ENCODE measurements around the gene PLCB4. TPM values are rescaled to one million over a fixed set of nuclear protein-coding genes. Genes with fewer than 3 reads are reported as not detected.
A peak's percentile ranks its signal among the peaks of the same experiment; 100 is the strongest.

Gene PLCB4
- total RNA-seq, 1 experiment from 2014 or later: 12.6 TPM

GRCh38 chr20:9344083-9344920, 275.4 kb downstream of the PLCB4 start:
- ChIA-PET CTCF (interaction anchor here (1.1 to 1.7 kb wide), 4 partner anchors 13 to 491 kb away, joined by 3 to 5 read pairs (median 4); no protein-coding TSS in a partner anchor), POLR2A (no interaction called here)
- TF ChIP-seq GRHL2 (CRISPR knock-in tag; IDR thresholded peaks at IDR 0.05; ENCODE audit: insufficient replicate concordance, severe bottlenecking): no peak
- no peak for TF ChIP-seq TP53 (CRISPR knock-in tag; IDR thresholded peaks at IDR 0.05)
- H3K36me3 Mint-ChIP-seq: no peaks in the 10 kb centered on the region
- DNase-seq (ENCODE audit: low spot score): no peak
- H3K27ac Mint-ChIP-seq: peak overlapping the region; percentile 6
- peaks cover 21% of the 10 kb centered on the region for H3K4me1 Mint-ChIP-seq
- no peak overlapping the region for H3K4me3 Mint-ChIP-seq
- H3K27me3 Mint-ChIP-seq (ENCODE audit: low read depth): no peaks in the 10 kb centered on the region
- H3K9me3 Mint-ChIP-seq: no peaks in the 10 kb centered on the region
- ATAC-seq: no peak

DNA sequence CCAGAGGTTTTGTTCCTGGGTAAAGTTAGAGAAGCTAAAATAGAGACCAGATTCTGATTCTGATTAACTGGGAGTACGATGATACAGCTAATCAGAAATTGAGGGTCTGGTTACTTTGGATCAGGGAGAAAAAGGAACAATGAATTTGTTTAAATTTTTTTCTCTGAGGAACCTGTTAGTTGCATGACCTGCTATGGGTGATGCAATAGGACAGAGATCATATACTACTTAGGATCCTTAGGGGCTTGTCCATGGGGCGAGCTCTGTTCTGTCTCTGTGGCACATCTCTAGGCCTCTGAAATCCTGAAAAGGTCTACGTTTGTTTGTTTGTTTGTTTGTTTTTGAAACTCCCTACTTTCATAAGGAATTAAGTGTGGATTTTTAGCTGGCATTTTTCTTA, 279.4 kb downstream of the PLCB4 start:
- H3K27me3 Mint-ChIP-seq (ENCODE audit: low read depth): no peaks in the 10 kb centered on the region
- ATAC-seq (no peak), DNase-seq (ENCODE audit: low spot score) (no peak)
- H3K9me3 Mint-ChIP-seq: no peaks in the 10 kb centered on the region
- H3K27ac Mint-ChIP-seq: peak overlapping the region; percentile 44; the same call in 1 of the 2 replicates
- ChIA-PET CTCF (interaction anchor here (0.5 to 2.0 kb wide), 3 partner anchors 45 to 589 kb away, joined by 4 to 10 read pairs (median 6); no protein-coding TSS in a partner anchor), POLR2A (interaction anchor here (0.6 kb wide), 1 partner anchor 297 kb away, joined by 10 read pairs; no protein-coding TSS in a partner anchor)
- peaks cover 23% of the 10 kb centered on the region for H3K4me1 Mint-ChIP-seq
- no peak overlapping the region for H3K4me3 Mint-ChIP-seq
- no peak for TF ChIP-seq KAT7 (CRISPR knock-in tag; IDR thresholded peaks at IDR 0.05; ENCODE audit: borderline replicate concordance)
- TF ChIP-seq GABPB1 (CRISPR knock-in tag; IDR thresholded peaks at IDR 0.05): peak; percentile 78
- H3K36me3 Mint-ChIP-seq: no peaks in the 10 kb centered on the region

- ATAC-seq (no peak), DNase-seq (ENCODE audit: low spot score) (no peak)
- CTCF ChIA-PET: interaction anchor here (0.5 to 2.0 kb wide), 3 partner anchors 45 to 589 kb away, joined by 4 to 10 read pairs (median 6); no protein-coding TSS in a partner anchor
- Mint-ChIP-seq H3K27ac (peak overlapping the region; percentile 44; the same call in 1 of the 2 replicates), H3K9me3 (no peaks in the 10 kb centered on the region), H3K27me3 (ENCODE audit: low read depth) (no peaks in the 10 kb centered on the region), H3K4me1 (peaks cover 27% of the 10 kb centered on the region), H3K36me3 (no peaks in the 10 kb centered on the region), H3K4me3 (no peak overlapping the region)
- POLR2A ChIA-PET: no interaction called here
- TF ChIP-seq CREB1 (CRISPR knock-in tag; IDR thresholded peaks at IDR 0.05) (no peak), STAT6 (CRISPR knock-in tag; conservative IDR thresholded peaks at IDR 0.05; ENCODE audit: low read depth) (no peak), ZNF425 (CRISPR knock-in tag; conservative IDR thresholded peaks at IDR 0.05) (no peak), AR (CRISPR knock-in tag; IDR thresholded peaks at IDR 0.05) (no peak)
These were observed 279.9 kb downstream of the PLCB4 start for GRCh38 chr20:9348747-9349146.

GRCh38 chr20:9349249-9349648, 280.4 kb downstream of the PLCB4 start:
- Mint-ChIP-seq H3K27me3 (ENCODE audit: low read depth) (no peaks in the 10 kb centered on the region), H3K9me3 (no peaks in the 10 kb centered on the region), H3K4me3 (no peak overlapping the region), H3K27ac (0 out of 2 replicates have a peak overlapping the region, but pooled peaks have one; percentile 21), H3K36me3 (no peaks in the 10 kb centered on the region), H3K4me1 (peaks cover 28% of the 10 kb centered on the region)
- ATAC-seq (no peak), DNase-seq (ENCODE audit: low spot score) (no peak)
- ChIA-PET CTCF (interaction anchor here (1.9 to 2.0 kb wide), 2 partner anchors 44 to 495 kb away, joined by 6 to 10 read pairs; no protein-coding TSS in a partner anchor), POLR2A (no interaction called here)
- TF ChIP-seq, protein P1, sequence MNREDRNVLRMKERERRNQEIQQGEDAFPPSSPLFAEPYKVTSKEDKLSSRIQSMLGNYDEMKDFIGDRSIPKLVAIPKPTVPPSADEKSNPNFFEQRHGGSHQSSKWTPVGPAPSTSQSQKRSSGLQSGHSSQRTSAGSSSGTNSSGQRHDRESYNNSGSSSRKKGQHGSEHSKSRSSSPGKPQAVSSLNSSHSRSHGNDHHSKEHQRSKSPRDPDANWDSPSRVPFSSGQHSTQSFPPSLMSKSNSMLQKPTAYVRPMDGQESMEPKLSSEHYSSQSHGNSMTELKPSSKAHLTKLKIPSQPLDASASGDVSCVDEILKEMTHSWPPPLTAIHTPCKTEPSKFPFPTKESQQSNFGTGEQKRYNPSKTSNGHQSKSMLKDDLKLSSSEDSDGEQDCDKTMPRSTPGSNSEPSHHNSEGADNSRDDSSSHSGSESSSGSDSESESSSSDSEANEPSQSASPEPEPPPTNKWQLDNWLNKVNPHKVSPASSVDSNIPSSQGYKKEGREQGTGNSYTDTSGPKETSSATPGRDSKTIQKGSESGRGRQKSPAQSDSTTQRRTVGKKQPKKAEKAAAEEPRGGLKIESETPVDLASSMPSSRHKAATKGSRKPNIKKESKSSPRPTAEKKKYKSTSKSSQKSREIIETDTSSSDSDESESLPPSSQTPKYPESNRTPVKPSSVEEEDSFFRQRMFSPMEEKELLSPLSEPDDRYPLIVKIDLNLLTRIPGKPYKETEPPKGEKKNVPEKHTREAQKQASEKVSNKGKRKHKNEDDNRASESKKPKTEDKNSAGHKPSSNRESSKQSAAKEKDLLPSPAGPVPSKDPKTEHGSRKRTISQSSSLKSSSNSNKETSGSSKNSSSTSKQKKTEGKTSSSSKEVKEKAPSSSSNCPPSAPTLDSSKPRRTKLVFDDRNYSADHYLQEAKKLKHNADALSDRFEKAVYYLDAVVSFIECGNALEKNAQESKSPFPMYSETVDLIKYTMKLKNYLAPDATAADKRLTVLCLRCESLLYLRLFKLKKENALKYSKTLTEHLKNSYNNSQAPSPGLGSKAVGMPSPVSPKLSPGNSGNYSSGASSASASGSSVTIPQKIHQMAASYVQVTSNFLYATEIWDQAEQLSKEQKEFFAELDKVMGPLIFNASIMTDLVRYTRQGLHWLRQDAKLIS (CRISPR knock-in tag; IDR thresholded peaks at IDR 0.05; ENCODE audit: borderline replicate concordance): no peak
- no peak for TF ChIP-seq ZNF281 (CRISPR knock-in tag; IDR thresholded peaks at IDR 0.05)

Data from WTC11 (cell line).